Fibroblast of villous mesenchyme (primary cell): ENCODE measurements around the gene DLGAP3. TPM values are rescaled to one million over a fixed set of nuclear protein-coding genes. Genes with fewer than 3 reads are reported as not detected.

ENCODE experiments used
- DNase-seq: peaks from one replicate; pipeline ENCODE4 v3.0.0-alpha.2; 2010; ENCODE audit warnings: low read depth
- H3K4me3 ChIP-seq: 2 replicates; pipeline ENCODE4 v1.5.1; 2011; ENCODE audit warnings: low read depth, mild to moderate bottlenecking, low read length
- total RNA-seq: library from RNA; depleted of rRNA; stranded (reverse); fragments of >200 nt; gene quantifications from 2 replicates; pipeline ENCODE4 v1.2.3, GENCODE V29; 2012
- TF ChIP-seq, protein P1 (sequence below): IDR thresholded peaks from 2 replicates; pipeline ENCODE4 v1.5.1; 2012; ENCODE audit warnings: low read depth, mild to moderate bottlenecking, low read length; ENCODE audit not compliant: insufficient read depth

DLGAP3 gene
- total RNA-seq, 1 donor = under 0.01 TPM

DNA sequence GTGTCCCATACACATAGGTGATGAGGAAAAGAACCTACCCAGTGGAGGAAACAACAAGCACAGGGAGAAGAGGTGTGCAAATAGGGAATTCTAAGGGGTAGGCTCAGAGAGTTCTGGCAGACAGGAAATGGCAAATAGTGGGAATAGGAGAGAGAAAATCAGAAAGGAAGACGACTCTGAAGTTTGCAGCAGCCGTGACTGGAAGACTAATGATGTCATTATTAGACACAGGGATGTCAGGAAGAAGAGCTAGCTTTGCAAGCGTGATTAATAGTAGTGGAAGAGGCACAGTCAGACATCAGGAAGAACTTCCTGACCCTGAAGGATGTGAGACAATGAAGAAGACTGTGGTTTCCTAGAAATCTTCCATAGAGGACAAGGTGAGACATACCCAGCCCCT is 21.1 kb downstream of the DLGAP3 start:
- TF ChIP-seq, protein P1, sequence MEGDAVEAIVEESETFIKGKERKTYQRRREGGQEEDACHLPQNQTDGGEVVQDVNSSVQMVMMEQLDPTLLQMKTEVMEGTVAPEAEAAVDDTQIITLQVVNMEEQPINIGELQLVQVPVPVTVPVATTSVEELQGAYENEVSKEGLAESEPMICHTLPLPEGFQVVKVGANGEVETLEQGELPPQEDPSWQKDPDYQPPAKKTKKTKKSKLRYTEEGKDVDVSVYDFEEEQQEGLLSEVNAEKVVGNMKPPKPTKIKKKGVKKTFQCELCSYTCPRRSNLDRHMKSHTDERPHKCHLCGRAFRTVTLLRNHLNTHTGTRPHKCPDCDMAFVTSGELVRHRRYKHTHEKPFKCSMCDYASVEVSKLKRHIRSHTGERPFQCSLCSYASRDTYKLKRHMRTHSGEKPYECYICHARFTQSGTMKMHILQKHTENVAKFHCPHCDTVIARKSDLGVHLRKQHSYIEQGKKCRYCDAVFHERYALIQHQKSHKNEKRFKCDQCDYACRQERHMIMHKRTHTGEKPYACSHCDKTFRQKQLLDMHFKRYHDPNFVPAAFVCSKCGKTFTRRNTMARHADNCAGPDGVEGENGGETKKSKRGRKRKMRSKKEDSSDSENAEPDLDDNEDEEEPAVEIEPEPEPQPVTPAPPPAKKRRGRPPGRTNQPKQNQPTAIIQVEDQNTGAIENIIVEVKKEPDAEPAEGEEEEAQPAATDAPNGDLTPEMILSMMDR = no peak
- no peak overlapping the region for H3K4me3 ChIP-seq
- no peak for DNase-seq

GRCh38 chr1:34907487-34908090 is 21.9 kb downstream of the DLGAP3 start:
- DNase-seq = no peak
- no peak overlapping the region for H3K4me3 ChIP-seq

DNA sequence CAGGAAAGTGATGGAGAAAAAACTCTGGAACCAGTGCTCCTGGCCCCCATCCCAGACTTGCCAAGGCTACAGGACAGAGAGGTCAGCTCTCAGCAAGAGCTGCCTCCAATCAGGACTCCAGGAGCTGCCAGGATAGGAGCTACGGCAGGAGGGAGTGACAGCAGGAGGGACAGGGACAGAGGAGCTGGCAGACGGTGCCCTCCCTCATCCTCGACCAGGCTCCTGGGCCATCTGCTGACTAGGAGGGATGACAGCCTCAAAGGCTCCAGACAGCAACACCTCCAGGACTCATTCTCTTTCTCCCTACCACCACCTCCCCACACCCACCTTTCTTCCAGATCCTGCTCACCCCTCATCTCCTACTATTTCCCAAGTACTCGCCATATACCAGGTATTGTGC is 22.7 kb downstream of the DLGAP3 start:
- H3K4me3 ChIP-seq = no peak overlapping the region

More at GRCh38 chr1:34907487-34908090, 21.9 kb downstream of the DLGAP3 start:
- TF ChIP-seq, protein P1 = no peak

GRCh38 chr1:34906222-34906621 is 23.2 kb downstream of the DLGAP3 start:
- no peak for DNase-seq
- TF ChIP-seq, protein P1 = no peak

More for the DNA sequence above, 22.7 kb downstream of the DLGAP3 start:
- DNase-seq = no peak
- TF ChIP-seq, protein P1 = no peak

DNA sequence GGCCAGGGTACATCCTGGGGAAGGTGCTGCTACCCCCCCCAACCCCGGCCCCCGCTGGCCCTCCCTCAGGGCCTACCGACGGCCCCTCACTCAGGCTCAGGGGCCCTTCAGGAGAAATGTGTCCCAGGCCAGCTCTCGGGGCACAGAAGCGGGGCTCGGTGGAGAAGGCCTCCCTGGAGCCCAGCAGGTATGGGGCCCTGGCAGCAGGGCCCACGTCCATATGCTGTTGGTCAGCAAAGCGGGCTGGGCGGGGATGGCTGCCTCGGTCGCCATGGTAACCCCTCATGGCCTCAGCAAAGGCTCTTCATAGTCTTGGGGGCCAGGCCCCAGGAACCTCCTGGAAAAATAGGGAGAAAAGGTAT is 24.4 kb downstream of the DLGAP3 start:
- no peak for DNase-seq
- TF ChIP-seq, protein P1 = no peak

More at GRCh38 chr1:34906222-34906621, 23.2 kb downstream of the DLGAP3 start:
- no peak overlapping the region for H3K4me3 ChIP-seq

GRCh38 chr1:34904236-34905097 is 25.0 kb downstream of the DLGAP3 start:
- no peak overlapping the region for H3K4me3 ChIP-seq
- TF ChIP-seq, protein P1 = no peak
- no peak for DNase-seq

More for the DNA sequence above, 24.4 kb downstream of the DLGAP3 start:
- H3K4me3 ChIP-seq = no peak overlapping the region
